Colon (tissue), 2 donors: ENCODE data around the gene APC2.
A peak's percentile ranks its signal among the peaks of the same experiment; 100 is the strongest.
"Not testable (repeated sequence)": the region's sequence is repeated elsewhere in the genome, so short reads cannot be mapped to it uniquely, and the experiment has no call there.

ENCODE experiments used
- FAIRE-seq: peaks from 2 replicates; lab custom pipeline; 2012; peaks lifted over from hg19 to GRCh38; lab: Jason Lieb, UNC
- donor health status: control.
- donor health status: control.

Gene APC2

DNA sequence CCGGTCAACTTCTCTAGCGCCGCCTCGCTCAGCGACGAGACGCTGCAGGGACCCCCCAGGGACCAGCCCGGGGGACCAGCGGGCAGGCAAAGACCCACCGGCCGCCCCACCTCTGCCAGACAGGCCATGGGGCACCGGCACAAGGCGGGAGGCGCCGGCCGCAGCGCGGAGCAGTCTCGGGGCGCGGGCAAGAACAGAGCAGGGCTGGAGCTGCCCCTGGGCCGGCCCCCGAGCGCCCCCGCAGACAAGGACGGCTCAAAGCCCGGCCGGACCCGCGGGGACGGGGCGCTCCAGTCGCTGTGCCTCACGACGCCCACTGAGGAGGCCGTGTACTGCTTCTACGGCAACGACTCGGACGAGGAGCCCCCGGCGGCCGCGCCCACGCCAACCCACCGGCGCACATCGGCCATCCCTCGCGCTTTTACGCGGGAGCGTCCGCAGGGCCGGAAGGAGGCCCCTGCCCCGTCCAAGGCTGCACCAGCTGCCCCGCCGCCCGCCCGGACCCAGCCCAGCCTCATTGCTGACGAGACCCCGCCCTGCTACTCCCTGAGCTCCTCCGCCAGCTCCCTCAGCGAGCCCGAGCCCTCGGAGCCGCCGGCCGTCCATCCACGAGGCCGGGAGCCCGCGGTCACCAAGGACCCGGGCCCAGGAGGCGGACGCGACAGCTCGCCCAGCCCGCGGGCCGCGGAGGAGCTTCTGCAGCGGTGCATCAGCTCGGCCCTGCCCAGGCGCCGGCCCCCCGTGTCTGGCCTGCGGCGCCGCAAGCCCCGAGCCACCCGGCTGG, 17.8 kb downstream of the APC2 start:
- no peak for FAIRE-seq

DNA sequence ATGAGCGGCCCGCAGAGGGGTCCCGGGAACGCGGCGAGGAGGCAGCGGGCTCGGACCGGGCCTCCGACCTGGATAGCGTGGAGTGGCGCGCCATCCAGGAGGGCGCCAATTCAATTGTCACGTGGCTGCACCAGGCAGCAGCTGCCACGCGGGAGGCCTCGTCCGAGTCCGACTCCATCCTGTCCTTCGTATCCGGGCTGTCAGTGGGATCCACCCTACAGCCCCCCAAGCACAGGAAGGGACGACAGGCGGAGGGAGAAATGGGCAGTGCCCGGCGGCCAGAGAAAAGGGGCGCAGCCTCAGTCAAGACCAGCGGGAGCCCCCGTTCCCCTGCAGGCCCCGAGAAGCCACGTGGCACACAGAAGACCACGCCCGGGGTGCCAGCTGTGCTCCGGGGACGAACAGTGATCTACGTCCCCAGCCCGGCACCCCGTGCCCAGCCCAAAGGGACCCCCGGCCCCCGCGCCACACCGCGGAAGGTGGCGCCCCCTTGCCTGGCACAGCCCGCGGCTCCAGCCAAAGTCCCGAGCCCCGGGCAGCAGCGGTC, 18.4 kb downstream of the APC2 start:
- no peak for FAIRE-seq

DNA sequence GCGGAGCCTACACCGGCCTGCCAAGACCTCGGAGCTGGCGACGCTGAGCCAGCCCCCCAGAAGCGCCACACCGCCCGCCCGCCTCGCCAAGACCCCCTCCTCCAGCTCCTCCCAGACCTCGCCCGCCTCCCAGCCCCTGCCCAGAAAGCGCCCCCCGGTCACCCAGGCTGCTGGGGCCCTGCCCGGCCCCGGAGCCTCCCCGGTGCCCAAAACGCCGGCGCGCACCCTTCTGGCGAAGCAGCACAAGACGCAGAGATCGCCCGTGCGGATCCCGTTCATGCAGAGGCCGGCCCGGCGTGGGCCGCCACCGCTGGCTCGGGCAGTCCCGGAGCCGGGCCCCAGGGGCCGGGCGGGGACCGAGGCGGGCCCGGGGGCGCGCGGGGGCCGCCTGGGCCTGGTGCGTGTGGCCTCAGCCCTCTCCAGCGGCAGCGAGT, 18.9 kb downstream of the APC2 start:
- no peak for FAIRE-seq

DNA sequence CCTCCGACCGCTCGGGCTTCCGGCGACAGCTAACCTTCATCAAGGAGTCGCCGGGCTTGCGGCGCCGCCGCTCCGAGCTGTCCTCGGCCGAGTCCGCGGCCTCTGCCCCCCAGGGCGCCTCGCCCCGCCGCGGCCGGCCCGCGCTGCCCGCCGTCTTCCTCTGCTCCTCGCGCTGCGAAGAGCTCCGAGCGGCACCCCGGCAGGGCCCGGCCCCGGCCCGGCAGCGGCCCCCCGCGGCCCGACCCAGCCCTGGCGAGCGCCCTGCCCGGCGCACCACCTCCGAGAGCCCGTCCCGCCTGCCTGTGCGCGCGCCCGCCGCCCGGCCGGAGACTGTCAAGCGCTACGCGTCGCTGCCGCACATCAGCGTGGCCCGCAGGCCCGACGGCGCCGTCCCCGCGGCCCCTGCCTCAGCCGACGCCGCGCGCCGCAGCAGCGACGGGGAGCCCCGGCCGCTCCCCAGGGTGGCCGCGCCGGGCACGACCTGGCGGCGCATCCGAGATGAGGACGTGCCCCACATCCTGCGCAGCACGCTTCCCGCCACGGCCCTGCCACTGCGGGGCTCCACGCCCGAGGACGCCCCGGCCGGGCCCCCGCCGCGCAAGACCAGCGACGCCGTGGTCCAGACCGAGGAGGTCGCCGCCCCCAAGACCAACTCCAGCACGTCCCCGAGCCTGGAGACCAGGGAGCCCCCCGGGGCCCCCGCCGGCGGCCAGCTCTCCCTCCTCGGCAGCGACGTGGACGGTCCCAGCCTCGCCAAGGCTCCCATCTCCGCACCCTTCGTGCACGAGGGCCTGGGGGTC, 19.5 kb downstream of the APC2 start:
- no peak for FAIRE-seq

DNA sequence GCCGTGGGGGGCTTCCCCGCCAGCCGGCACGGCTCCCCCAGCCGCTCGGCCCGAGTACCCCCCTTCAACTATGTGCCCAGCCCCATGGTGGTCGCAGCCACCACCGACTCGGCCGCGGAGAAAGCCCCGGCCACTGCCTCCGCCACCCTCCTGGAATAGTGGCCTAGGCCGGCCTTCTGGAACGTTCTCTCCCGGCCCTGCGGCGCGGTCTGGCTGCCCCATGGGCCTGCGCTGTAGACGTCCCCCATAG, 20.1 kb downstream of the APC2 start:
- FAIRE-seq = no peak

DNA sequence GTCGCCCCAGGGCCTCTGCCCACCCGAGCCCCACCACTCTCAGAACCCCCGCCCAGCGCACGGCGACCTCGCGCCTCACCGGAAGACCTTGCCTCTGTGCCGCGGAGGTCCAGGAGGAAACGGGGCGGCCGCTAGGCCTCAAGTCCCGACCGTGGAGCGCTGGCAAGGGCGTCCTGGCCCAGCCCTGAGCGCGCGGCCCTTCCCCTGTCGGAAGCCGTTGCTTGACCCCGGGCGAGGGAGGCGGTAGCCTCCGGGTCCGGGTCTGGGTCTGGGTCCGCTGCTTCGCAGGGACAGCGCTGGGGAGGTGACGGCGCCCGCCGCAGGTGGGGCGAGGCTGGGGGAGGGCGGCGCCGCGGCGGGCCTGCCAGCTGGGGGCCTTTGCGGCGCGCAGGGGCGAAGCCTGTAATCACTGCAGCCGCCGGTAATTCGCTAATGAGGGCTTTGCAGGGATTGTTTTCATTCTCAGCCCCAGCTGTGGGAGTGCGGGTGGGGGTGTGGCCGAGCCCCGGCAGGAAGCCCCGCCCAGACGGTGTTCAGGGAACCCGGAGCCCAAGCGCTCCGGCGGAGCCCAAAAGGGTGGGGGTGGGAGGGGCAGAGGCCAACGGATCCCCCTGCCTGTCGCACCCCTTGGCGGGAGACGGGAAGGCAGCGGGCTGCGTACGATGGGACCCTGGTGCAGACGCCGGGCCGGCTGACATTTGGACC, 20.5 kb downstream of the APC2 start:
- FAIRE-seq = no peak

DNA sequence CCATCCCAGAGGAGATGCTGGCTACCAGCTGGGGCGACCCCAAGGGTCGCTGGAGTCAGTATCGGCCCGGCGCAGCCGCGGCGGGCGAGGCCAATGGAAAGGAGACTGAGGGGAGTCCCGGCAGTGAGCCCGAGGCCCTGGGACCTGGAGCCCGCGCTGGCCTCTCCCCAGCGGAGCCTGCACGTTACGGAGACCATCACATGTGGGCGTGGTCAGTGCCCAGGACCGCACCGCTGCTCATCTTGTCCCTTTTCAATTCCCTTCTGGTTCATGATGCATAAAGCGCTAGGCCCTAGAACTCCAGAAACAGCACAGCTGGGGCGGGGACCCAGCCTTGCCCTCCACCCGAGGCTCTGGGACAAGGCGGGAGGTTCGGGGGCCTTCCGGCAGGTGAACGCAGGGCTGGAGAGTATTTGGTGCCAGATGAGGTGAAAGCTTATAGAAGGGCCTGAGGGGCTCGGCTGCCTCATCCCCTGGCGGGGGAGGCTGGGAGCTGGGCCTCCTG, 21.1 kb downstream of the APC2 start:
- FAIRE-seq = no peak

DNA sequence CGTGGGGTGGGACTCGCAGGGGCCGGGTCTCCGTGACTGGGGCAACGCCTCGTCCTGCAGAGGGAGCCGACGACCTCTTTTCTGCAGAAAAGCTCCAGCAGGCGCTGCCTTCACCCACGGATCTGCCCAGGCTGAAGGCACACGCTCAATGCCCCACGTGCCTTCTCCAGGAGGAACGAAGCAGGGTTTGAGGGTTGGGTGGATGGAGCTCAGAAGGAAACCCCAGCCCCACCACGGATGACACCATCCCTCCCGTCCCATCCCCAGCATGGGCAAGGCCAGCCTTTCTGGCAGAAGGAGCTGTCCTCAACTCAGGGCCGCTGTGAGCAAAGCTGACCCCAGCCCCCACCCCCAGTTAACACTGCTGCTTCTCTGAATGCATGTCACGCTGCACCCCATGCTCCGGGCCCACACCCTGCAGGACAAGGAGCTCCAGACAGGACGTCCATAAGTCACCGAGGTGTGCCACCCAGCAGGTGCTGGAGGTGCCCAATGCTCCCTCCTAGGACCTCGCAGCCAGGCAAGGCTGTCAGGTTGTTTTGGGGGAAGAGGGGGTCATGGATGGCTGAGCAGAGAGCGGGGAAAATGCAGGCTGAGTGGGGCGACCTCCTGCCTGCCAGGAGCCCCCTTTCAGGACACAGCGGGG, 21.7 kb downstream of the APC2 start:
- FAIRE-seq = no peak

DNA sequence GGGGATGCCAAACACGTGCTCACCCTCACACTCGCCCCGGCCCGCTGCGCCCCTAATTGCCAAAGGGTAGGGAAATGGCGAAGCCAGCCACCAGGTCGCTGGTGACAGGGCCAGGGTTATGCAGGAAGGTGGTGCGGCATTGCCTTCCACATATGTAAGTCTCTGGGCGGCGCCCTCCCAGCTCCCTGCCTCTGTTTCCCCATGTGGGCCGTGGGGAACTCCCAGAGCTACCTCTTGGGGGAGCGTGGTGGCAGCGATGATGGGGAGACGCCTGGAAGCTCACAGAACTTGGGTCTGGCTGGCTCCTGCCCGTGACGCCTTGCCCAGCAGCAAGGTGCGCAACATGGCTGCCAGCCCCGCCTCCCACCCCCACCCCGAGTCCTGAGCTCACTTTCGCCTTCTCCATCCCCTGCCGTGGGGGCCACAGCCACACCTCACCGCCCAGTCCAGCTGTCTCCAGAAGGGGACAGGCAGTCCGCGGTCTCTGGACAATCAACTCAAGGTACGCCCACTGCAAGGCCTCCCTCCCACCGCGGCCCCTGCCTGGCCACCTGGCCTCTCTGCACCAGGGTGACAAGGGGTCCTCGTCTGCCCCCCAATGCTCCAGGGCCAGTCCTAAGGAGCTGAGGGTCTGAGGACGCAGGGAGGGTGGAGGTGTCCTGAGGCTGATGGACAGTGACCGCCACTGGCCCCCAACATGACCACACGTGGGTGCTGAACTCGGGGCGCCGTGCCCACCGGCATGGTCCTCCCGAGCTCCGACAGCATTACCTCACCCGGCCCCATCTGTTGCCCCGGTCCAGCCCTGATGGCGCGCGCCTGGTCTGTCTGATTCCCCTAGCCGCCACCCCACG, 22.5 kb downstream of the APC2 start:
- FAIRE-seq = no peak

DNA sequence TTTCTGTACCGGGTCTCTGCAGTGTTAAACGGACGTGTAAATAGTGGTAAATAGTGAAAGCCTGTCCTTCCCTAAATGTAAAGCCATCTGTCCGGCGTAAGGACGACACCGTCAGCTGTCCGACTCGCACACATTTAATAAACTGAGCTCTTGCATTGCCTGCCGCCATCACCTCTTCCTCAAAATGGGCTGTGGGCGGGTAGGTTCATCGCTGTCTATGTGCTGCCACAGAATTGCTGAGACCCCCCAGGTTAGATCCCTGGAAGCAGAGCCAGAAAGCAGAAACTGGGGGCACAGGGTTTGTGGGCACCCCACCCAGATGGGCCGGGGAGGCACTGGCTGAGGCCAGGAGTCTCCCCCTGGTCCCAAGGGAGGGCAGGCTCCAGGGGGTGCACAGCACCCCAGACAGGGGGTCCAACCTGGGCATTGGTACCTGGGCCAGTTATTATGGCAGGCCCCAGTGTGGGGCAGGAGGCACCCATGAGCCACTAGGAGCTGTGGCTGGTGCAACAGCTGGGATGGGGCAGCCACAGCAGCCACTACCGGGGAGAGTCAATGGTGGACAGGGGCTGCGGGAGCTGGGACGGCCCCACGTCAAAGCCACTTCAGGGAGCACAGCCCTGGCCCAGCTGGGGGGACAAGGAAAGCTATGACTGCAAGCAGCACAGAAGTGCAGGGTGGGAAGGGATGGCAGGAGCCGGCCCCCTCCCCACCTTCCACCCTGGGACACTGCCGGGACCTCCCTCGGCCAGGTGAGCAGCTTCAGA, 23.3 kb downstream of the APC2 start:
- no peak for FAIRE-seq

DNA sequence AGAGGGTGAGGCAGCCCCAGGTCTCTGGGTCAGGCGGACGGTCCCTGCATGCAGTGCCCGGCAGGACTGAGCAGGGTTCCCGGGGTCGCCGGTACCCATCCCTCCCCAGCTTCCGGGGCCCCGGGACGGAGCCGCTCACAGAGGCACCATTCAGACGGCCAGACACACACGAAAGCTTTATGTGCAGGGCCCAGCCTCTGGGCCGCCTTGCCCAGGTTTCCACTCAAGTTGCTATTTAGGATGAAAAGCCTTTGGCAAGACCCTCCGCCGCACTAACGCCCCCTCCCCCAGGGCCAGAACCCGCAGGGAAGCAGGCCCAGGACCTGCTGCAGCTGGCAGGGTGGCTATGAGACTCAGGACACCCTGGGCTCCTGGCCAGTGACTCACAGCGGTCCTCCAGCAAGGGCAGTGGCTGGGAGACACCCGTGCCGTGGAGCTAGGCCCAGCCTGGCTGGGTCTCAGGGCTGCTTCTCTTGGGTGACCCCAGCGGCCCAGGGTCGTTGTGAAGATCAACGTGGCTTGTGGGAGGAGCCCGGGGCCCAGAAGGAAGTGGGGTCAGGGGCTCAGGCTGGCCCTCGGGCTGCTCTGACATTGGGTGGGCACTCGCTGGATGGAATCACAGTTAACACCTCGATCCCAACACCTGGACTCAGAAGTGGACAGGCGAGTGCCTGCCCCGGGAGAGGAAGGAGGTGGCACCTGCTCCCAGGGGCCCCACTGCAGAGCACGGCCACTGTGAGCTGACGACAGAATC, 24.3 kb downstream of the APC2 start:
- no peak for FAIRE-seq

DNA sequence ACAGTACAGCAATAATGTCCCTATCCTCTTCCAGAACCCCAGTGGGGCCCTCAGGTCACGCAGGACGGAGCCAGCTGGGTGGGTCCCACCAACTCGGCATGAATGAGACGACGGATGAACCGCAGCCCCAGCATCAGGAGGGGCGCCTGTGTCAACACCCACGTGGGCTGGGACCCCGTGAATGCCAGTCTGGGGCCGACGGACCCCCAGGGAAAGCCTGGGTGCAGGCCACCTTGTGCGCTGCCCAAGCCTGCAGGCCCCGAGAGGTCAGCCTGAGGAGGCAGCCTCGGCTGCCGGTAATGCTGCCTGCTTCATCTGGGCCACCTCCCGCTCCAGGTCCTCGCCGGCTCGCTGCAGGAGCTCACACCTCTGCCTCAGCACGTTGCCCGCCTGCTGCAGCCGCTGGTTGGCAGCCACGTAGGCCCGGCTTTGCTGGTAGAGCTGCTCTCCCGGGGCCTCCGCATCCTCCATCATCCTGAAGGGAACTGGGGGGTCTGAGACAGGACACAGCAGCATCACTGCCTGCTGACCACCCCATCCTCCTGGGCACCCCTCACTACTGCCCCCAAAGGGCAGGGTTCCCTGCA, 24.9 kb downstream of the APC2 start:
- no peak for FAIRE-seq

DNA sequence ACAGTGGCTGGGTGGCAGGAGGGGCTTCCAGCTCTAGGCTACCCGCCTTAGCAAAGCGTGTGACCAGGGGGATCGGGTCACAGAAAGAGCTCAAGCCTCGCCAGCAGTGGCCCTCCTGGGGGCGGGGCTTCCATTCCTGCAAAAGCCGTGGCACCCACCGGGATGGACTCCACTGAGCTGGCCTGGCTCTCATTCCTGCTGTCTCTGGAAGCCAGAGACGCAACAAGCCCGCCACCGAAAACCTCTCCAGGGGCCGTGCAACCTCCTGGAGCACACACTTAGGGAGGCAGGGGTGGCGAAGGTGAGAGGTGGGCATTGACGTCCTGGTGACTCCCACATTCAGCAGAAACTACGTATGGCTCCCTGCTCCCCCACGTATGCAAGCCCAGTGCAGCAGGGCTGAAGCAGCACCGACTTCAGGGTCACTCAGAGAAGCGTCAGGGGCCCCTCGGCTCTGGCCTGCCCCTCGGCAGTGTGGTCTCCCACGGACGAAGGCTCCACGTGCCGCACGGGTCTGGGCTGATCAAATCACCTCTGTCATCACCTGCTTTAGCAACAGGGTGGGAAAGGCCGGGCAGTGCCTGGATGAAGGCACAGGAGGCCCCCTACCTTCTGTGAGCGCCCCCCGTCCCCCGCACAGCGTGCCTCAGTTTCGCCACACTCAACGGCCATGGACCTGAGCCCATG, 26.0 kb downstream of the APC2 start:
- FAIRE-seq = no peak

DNA sequence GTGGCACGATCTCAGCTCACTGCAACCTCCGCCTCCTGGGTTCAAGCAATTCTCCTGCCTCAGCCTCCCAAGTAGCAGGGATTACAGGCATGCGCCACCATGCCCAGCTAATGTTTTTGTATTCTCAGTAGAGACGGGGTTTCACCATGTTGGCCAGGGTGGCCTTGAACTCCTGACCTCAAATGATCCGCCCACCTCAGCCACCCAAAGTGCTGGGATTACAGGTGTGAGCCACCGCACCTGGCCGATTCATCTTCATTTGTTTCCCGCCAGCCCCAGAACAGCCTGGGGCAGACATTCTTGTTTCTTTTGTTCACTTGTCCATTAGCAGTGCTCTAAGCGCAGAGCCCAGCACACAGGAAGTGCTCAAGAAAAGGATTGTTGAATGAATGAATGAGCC, 27.1 kb downstream of the APC2 start:
- not testable (repeated sequence) for FAIRE-seq

DNA sequence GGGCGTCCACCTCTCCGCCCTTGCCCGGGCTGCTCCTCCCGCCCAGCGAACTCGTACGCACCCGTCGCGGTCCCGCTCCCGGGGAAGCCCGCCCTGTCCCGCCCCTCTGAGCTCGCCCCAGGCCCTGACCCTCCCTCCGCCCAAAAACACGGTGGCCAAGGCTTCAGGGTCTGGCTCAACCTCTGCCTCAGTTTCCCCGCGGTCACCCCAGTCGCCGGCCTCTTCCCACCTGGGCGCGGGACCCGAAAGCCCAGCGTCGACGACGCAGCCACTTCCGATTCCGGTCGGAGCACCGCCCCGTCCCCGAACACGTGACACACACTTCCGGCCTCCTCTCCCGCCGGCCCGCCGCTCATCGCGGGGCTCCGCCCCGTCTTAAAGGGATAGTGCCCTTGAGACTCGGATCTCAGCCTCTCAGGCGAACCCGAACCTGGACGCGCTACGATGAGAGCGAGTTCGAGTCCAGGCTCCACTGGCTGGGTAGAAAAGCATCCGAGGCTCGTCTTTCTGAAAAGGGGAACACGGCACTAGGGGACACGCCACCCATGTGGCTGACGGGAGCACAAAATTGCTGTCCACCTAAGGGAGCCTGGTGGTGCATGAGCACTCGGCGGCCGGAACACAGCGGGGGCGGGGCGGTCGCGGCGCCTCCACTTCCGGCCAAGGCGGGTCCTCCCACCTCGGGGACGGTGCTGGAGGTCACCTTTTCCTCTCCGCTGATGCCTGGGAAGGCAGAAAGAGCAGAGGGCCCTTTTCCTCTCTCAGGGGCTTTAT, 29.2 kb downstream of the APC2 start, which contains the start of gene C19orf25:
Gene C19orf25 (minus strand): TSS at position 282 of the 774 bp plus-strand sequence. CDS start 312 bp downstream, outside the sequence.
- FAIRE-seq = peak; percentile 72

DNA sequence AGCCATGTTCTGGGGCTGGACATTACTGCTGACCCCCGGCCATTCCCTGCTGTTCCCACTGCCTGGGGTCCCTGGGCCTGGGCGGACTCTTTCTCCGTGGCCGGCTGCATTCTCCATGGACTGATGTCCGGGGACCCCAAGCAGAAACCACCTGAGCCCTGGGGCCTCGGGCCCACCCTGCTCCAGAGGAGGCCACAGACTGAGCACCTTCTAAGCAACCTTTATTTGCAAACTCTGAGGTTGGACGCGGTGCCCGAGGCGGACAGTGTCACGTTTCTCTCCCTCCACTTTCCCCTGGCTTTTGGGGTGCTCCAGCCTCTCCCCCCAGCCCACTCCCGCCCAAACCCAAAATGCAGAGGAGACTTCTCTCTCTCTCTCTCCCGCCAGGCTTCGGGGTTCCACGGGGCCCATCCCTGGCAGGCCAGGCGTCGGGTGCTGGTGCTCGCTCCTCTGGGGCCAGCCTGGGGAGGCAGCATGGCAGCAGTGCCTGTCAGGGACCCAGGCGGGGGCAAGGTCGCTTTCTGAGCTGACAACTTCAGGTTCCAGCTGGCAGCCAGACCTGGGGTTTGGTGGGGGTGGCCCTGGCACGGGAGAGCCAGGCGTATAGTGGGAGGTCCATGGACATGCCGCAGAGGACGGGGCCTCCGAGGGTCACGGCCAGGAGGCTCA, 31.4 kb downstream of the APC2 start:
- no peak for FAIRE-seq

DNA sequence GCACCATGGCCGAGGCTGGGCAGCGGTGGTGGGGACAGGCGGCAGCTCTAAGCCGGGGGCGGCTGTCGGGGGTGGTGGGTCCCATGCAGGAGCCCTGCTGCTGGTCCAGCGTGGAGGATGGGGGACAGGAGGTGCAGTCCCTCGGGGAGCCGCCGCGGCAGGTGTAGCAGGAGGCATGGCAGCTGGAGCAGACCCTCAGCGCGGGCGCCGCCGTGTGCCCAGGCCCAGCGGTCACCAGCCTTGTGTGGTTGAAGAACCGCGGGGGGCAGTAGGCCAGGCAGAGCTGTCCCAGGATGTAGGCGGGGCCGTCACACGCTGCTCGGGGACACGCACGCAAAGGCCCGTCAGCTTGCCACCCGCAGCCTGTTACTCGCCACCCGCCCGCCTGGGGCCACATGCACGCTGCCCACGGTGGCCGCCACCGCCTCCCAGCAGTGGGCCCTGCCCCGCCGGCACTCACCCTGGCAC, 32.0 kb downstream of the APC2 start:
- FAIRE-seq = no peak
